A549 (cell line): Measurements from ENCODE around the gene ZIC1.

Source experiments
- BHLHE40 ChIP-seq: IDR thresholded peaks from 2 replicates; pipeline ENCODE4 v1.6.1; 2012; ENCODE audit warnings: low read depth, low read length, inconsistent platforms
- CHD4 ChIP-seq: fragments of 200-600 bp; sonication (generic); IDR thresholded peaks from 2 replicates; pipeline ENCODE4 v1.6.1; 2016; ENCODE audit warnings: antibody characterized with exemption, mild to moderate bottlenecking, borderline replicate concordance
- EHF ChIP-seq: fragments of 250-450 bp; sonication (Bioruptor Pico); IDR thresholded peaks from 2 replicates; pipeline ENCODE4 v1.5.0; 2020; ENCODE audit warnings: mild to moderate bottlenecking
- EP300 ChIP-seq, 2 experiments: fragments of >200 bp; sonication (Bioruptor Twin); formaldehyde crosslinking; IDR thresholded peaks; 2 replicates in 1 of 2; 3 replicates in 1 of 2; pipeline ENCODE4 v1.6.1; 2016 to 2017
- MAFK ChIP-seq: fragments of 450-650 bp; IDR thresholded peaks from 2 replicates; pipeline ENCODE4 v1.6.1; 2014; ENCODE audit not compliant: partially characterized antibody
- MAX ChIP-seq: IDR thresholded peaks from 2 replicates; pipeline ENCODE4 v1.6.1; 2012
- PHF8 ChIP-seq: fragments of 200-600 bp; sonication (generic); IDR thresholded peaks from 2 replicates; pipeline ENCODE4 v1.6.1; 2016; ENCODE audit warnings: low read depth, mild to moderate bottlenecking, antibody characterized with exemption, moderate library complexity, borderline replicate concordance
- POLR2A ChIP-seq: IDR thresholded peaks from 2 replicates; pipeline ENCODE4 v1.6.1; 2012; ENCODE audit warnings: mild to moderate bottlenecking, low read length
- SMC3 ChIP-seq: fragments of >200 bp; sonication (Bioruptor Twin); formaldehyde crosslinking; IDR thresholded peaks from 3 replicates; pipeline ENCODE4 v1.6.1; 2018; ENCODE audit warnings: inconsistent platforms
- SREBF2 ChIP-seq: fragments of 450-650 bp; IDR thresholded peaks from 2 replicates; pipeline ENCODE4 v1.6.1; 2014; ENCODE audit warnings: mild to moderate bottlenecking, moderate library complexity
- ZC3H11A ChIP-seq: fragments of 450-650 bp; IDR thresholded peaks from 2 replicates; pipeline ENCODE4 v1.6.1; 2014; ENCODE audit warnings: antibody characterized with exemption, mild to moderate bottlenecking
- TF ChIP-seq, protein P1 (sequence below): fragments of >200 bp; sonication (Bioruptor Twin); formaldehyde crosslinking; IDR thresholded peaks from 3 replicates; pipeline ENCODE4 v1.5.1; 2016
- TF ChIP-seq, protein P2 (sequence below): fragments of 450-650 bp; IDR thresholded peaks from 2 replicates; pipeline ENCODE4 v1.6.1; 2014; ENCODE audit warnings: antibody characterized with exemption

GRCh38 chr3:147397155-147397874, 11.8 kb upstream of the ZIC1 start:
- TF ChIP-seq, protein P1, sequence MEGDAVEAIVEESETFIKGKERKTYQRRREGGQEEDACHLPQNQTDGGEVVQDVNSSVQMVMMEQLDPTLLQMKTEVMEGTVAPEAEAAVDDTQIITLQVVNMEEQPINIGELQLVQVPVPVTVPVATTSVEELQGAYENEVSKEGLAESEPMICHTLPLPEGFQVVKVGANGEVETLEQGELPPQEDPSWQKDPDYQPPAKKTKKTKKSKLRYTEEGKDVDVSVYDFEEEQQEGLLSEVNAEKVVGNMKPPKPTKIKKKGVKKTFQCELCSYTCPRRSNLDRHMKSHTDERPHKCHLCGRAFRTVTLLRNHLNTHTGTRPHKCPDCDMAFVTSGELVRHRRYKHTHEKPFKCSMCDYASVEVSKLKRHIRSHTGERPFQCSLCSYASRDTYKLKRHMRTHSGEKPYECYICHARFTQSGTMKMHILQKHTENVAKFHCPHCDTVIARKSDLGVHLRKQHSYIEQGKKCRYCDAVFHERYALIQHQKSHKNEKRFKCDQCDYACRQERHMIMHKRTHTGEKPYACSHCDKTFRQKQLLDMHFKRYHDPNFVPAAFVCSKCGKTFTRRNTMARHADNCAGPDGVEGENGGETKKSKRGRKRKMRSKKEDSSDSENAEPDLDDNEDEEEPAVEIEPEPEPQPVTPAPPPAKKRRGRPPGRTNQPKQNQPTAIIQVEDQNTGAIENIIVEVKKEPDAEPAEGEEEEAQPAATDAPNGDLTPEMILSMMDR: no peak
- TF ChIP-seq EP300 (IDR thresholded peaks at IDR 0.05) (no peak), SMC3 (no peak), BHLHE40 (no peak), MAX (no peak), PHF8 (no peak), MAFK (no peak), POLR2A (no peak), EHF (no peak), ZC3H11A (no peak), CHD4 (no peak), SREBF2 (no peak)
- TF ChIP-seq, protein P2, sequence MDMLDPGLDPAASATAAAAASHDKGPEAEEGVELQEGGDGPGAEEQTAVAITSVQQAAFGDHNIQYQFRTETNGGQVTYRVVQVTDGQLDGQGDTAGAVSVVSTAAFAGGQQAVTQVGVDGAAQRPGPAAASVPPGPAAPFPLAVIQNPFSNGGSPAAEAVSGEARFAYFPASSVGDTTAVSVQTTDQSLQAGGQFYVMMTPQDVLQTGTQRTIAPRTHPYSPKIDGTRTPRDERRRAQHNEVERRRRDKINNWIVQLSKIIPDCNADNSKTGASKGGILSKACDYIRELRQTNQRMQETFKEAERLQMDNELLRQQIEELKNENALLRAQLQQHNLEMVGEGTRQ: no peak
